ENCODE data around the gene NUP210.
A peak's percentile ranks its signal among the peaks of the same experiment; 100 is the strongest.

Gene NUP210

GRCh38 chr3:13403847-13404246 is 16.3 kb downstream of the NUP210 start:
- Histone ChIP-seq H3K9ac (ENCODE audit: low read depth, low read length) (no peak overlapping the region; the same call in 1 of the 2 replicates), H3K4me1 (ENCODE audit: insufficient read depth, low read length) (no peaks in the 10 kb centered on the region)

GRCh38 chr3:13403213-13403819 is 16.8 kb downstream of the NUP210 start:
- 97% methylated on average over 9 of the region's 9 CpGs for WGBS
- no peaks in the 10 kb centered on the region for H3K4me1 ChIP-seq (ENCODE audit: insufficient read depth, low read length)

More at GRCh38 chr3:13403847-13404246, 16.3 kb downstream of the NUP210 start:
- H3K27me3 ChIP-seq (ENCODE audit: insufficient read depth, low read length): no peaks in the 10 kb centered on the region
- WGBS: 61% methylated on average over 6 of the region's 6 CpGs
- no peaks in the 10 kb centered on the region for H3K9me3 ChIP-seq (ENCODE audit: insufficient read depth, low read depth, low read length)
- H3K36me3 ChIP-seq (ENCODE audit: insufficient read depth, low read length): no peaks in the 10 kb centered on the region
- no peak overlapping the region for H3K4me3 ChIP-seq (ENCODE audit: low read length)
- H3K27ac ChIP-seq (ENCODE audit: low read depth, low read length): peak overlapping the region; percentile 5; the same call in 1 of the 2 replicates

GRCh38 chr3:13401149-13401548 is 19.0 kb downstream of the NUP210 start:
- Histone ChIP-seq H3K27me3 (ENCODE audit: insufficient read depth, low read length) (no peaks in the 10 kb centered on the region), H3K4me3 (ENCODE audit: low read length) (no peak overlapping the region), H3K9me3 (ENCODE audit: insufficient read depth, low read depth, low read length) (no peaks in the 10 kb centered on the region), H3K36me3 (ENCODE audit: insufficient read depth, low read length) (peaks cover 19% of the 10 kb centered on the region), H3K9ac (ENCODE audit: low read depth, low read length) (no peak overlapping the region), H3K27ac (ENCODE audit: low read depth, low read length) (no peak overlapping the region), H3K4me1 (ENCODE audit: insufficient read depth, low read length) (no peaks in the 10 kb centered on the region)
- 94% methylated on average over 9 of the region's 11 CpGs for WGBS

More at GRCh38 chr3:13403213-13403819, 16.8 kb downstream of the NUP210 start:
- no peak overlapping the region; the same call in 1 of the 2 replicates for H3K27ac ChIP-seq (ENCODE audit: low read depth, low read length)
- H3K9me3 ChIP-seq (ENCODE audit: insufficient read depth, low read depth, low read length): no peaks in the 10 kb centered on the region
- no peak overlapping the region; the same call in 1 of the 2 replicates for H3K9ac ChIP-seq (ENCODE audit: low read depth, low read length)
- H3K27me3 ChIP-seq (ENCODE audit: insufficient read depth, low read length): no peaks in the 10 kb centered on the region
- 0 out of 2 replicates have a peak, but pooled peaks cover 3% of the 10 kb centered on the region for H3K36me3 ChIP-seq (ENCODE audit: insufficient read depth, low read length)
- no peak overlapping the region for H3K4me3 ChIP-seq (ENCODE audit: low read length)

DNA sequence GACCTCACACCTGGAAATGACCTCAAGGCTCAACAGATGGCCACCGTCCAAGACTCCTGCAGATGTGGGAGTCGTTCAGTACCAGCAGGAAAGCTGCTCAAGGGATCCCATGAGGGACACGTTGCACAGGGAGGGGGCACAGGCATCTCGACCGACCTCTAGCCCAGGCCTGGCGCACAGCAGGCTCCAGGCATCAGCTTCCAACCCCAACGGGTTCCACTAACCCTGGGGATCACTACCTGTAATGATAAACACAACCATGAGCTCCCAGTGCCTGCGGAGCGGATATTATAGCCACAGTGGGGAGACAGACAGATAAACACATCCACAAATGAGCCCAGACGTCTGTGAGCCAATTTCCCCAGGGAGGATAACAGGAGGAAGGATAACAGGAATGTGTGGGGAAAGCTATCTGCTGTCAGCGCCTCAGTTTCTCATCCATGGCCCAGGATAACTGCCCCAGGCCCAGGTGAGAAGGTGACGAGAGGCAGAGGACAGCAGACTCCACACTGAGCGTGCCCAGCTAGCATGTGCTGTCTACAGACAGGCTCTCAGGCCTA is 19.9 kb downstream of the NUP210 start:
- 91% methylated on average over 13 of the region's 13 CpGs for WGBS
- Histone ChIP-seq H3K9me3 (ENCODE audit: insufficient read depth, low read depth, low read length) (no peaks in the 10 kb centered on the region), H3K27ac (ENCODE audit: low read depth, low read length) (no peak overlapping the region), H3K4me3 (ENCODE audit: low read length) (no peak overlapping the region), H3K36me3 (ENCODE audit: insufficient read depth, low read length) (peaks cover 26% of the 10 kb centered on the region), H3K4me1 (ENCODE audit: insufficient read depth, low read length) (no peaks in the 10 kb centered on the region), H3K9ac (ENCODE audit: low read depth, low read length) (no peak overlapping the region), H3K27me3 (ENCODE audit: insufficient read depth, low read length) (no peaks in the 10 kb centered on the region)

DNA sequence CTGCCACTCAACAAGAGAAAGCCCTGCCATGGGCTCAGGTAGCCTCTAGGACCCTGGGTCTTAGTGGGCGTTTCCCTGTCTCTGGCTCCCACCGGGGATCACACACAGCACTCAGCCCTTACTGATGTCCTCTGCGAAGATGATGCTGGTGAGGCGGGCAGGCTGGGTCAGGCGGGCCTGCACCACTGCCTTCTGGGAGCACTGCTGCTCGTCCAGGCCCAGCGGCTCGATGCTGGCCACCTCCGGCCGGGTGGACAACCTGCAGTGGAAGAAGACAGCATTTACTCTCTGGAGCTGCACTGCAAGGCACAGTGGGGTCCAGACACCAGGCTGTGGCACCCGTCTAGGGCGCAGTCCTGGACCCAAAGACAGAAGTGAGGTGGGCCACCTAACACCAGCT is 20.5 kb downstream of the NUP210 start:
- Histone ChIP-seq H3K4me3 (ENCODE audit: low read length) (no peak overlapping the region), H3K9ac (ENCODE audit: low read depth, low read length) (no peak overlapping the region), H3K27ac (ENCODE audit: low read depth, low read length) (no peak overlapping the region), H3K27me3 (ENCODE audit: insufficient read depth, low read length) (no peaks in the 10 kb centered on the region), H3K36me3 (ENCODE audit: insufficient read depth, low read length) (peaks cover 32% of the 10 kb centered on the region), H3K4me1 (ENCODE audit: insufficient read depth, low read length) (no peaks in the 10 kb centered on the region), H3K9me3 (ENCODE audit: insufficient read depth, low read depth, low read length) (no peaks in the 10 kb centered on the region)
- 93% methylated on average over 12 of the region's 12 CpGs for WGBS

GRCh38 chr3:13397316-13397715 is 22.8 kb downstream of the NUP210 start:
- Histone ChIP-seq H3K4me3 (ENCODE audit: low read length) (no peak overlapping the region), H3K27ac (ENCODE audit: low read depth, low read length) (no peak overlapping the region), H3K9me3 (ENCODE audit: insufficient read depth, low read depth, low read length) (no peaks in the 10 kb centered on the region), H3K4me1 (ENCODE audit: insufficient read depth, low read length) (no peaks in the 10 kb centered on the region), H3K36me3 (ENCODE audit: insufficient read depth, low read length) (peaks cover 48% of the 10 kb centered on the region), H3K9ac (ENCODE audit: low read depth, low read length) (no peak overlapping the region), H3K27me3 (ENCODE audit: insufficient read depth, low read length) (no peaks in the 10 kb centered on the region)
- 92% methylated on average over 8 of the region's 8 CpGs for WGBS

DNA sequence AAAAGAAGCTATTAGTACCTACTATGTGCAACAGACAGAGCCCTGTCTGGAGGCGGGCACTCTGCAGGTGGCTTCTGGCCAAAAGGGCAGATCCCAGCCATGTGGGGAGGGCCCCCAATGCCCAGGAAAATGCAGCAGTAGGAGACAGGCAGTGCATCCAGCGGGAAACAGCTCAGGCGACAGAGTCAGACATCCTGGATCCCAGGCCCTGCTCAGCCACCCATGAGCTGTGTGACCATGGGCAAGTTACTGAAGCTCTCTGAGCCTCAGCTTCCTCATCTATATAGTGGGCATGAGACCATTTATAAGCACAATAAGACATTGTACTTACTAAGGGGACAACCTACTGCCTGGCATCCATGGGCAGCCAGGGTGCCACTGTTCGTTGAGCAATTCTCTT is 25.8 kb downstream of the NUP210 start:
- WGBS: 82% methylated on average over 4 of the region's 4 CpGs
- H3K9me3 ChIP-seq (ENCODE audit: insufficient read depth, low read depth, low read length): no peaks in the 10 kb centered on the region
- H3K36me3 ChIP-seq (ENCODE audit: insufficient read depth, low read length): peaks cover 66% of the 10 kb centered on the region

DNA sequence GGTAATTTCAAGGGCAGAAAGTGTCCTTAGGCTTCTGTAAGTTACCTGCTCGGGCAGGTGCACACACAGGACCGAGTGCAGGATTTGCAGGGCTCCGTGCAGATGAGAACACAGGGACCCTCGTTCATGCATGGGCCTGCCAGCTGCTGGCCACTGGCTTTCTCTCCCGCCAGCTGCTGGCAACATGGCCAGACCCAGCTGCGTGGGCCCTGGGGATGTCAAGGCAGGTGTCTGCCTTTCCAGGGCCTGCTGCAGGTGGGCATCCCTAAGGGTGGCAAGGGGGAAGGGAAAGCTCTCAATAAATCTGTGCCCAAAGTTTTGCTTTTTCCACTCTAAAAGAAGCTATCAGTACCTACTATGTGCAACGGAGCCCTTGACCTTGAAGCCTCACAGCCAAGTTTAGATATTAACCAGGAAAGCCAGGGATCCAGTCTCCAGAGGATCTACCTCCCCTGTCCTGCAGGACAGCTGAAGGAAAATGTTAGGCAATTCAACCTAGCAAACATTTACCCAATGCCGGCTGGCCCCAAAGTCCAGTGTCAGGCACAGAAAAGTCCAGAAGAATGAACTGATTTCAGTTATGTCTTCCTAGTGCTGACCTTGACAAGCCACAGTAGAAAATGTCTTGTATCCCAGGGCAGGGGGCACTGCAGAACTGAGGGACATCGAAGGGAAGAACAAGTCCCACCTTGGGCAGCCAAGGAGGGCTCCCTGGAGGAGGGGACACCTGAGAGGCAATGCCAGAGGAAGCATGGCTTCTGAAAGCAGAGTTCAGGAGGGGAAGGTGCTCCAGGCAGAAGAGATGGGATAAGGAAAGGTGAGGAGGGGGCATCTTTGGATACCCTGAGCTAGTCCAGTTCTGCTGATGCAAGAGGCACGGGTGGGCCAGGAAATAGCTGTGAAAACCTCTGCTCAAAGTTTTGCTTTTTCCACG is 26.4 kb downstream of the NUP210 start:
- 87% methylated on average over 11 of the region's 11 CpGs for WGBS
- H3K36me3 ChIP-seq (ENCODE audit: insufficient read depth, low read length): peaks cover 69% of the 10 kb centered on the region

More for the DNA sequence above, 25.8 kb downstream of the NUP210 start:
- no peak overlapping the region for H3K4me3 ChIP-seq (ENCODE audit: low read length)
- no peak overlapping the region for H3K27ac ChIP-seq (ENCODE audit: low read depth, low read length)
- no peak overlapping the region for H3K9ac ChIP-seq (ENCODE audit: low read depth, low read length)
- H3K4me1 ChIP-seq (ENCODE audit: insufficient read depth, low read length): no peaks in the 10 kb centered on the region
- no peaks in the 10 kb centered on the region for H3K27me3 ChIP-seq (ENCODE audit: insufficient read depth, low read length)

DNA sequence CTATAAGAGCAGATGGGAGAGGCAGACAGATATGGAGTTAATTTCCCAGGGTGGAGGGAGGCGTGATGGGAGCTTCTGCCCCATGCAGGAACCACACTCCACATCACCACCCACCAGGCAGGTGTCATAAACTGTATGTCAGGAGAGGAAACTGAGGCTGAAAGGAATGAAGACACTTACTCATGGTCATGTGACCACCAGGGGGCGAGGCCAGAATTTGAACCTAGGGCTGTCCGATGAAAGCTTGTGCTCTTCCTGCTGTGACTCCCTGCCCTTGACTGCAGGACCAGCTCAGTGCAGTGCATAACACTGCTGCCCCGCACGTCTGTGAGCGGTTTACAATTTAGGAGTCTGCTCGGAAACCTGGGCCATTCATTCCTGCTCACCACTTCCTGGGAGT is 28.8 kb downstream of the NUP210 start:
- H3K4me1 ChIP-seq (ENCODE audit: insufficient read depth, low read length): no peaks in the 10 kb centered on the region
- no peak overlapping the region for H3K9ac ChIP-seq (ENCODE audit: low read depth, low read length)
- H3K4me3 ChIP-seq (ENCODE audit: low read length): no peak overlapping the region
- H3K36me3 ChIP-seq (ENCODE audit: insufficient read depth, low read length): peaks cover 76% of the 10 kb centered on the region
- no peaks in the 10 kb centered on the region for H3K9me3 ChIP-seq (ENCODE audit: insufficient read depth, low read depth, low read length)
- H3K27me3 ChIP-seq (ENCODE audit: insufficient read depth, low read length): no peaks in the 10 kb centered on the region
- 87% methylated on average over 6 of the region's 7 CpGs for WGBS
- H3K27ac ChIP-seq (ENCODE audit: low read depth, low read length): no peak overlapping the region

More for the DNA sequence above, 26.4 kb downstream of the NUP210 start:
- Histone ChIP-seq H3K27ac (ENCODE audit: low read depth, low read length) (no peak overlapping the region), H3K4me3 (ENCODE audit: low read length) (no peak overlapping the region), H3K27me3 (ENCODE audit: insufficient read depth, low read length) (no peaks in the 10 kb centered on the region), H3K9me3 (ENCODE audit: insufficient read depth, low read depth, low read length) (no peaks in the 10 kb centered on the region), H3K4me1 (ENCODE audit: insufficient read depth, low read length) (no peaks in the 10 kb centered on the region), H3K9ac (ENCODE audit: low read depth, low read length) (no peak overlapping the region)

GRCh38 chr3:13389378-13389777 is 30.7 kb downstream of the NUP210 start:
- WGBS: 86% methylated on average over 7 of the region's 7 CpGs
- Histone ChIP-seq H3K4me3 (ENCODE audit: low read length) (no peak overlapping the region), H3K9ac (ENCODE audit: low read depth, low read length) (no peak overlapping the region), H3K36me3 (ENCODE audit: insufficient read depth, low read length) (peaks cover 78% of the 10 kb centered on the region), H3K9me3 (ENCODE audit: insufficient read depth, low read depth, low read length) (no peaks in the 10 kb centered on the region), H3K27me3 (ENCODE audit: insufficient read depth, low read length) (no peaks in the 10 kb centered on the region), H3K4me1 (ENCODE audit: insufficient read depth, low read length) (no peaks in the 10 kb centered on the region), H3K27ac (ENCODE audit: low read depth, low read length) (no peak overlapping the region)

GRCh38 chr3:13388816-13389215 is 31.3 kb downstream of the NUP210 start:
- Histone ChIP-seq H3K4me3 (ENCODE audit: low read length) (no peak overlapping the region), H3K9me3 (ENCODE audit: insufficient read depth, low read depth, low read length) (no peaks in the 10 kb centered on the region), H3K27me3 (ENCODE audit: insufficient read depth, low read length) (no peaks in the 10 kb centered on the region), H3K36me3 (ENCODE audit: insufficient read depth, low read length) (peaks cover 80% of the 10 kb centered on the region), H3K9ac (ENCODE audit: low read depth, low read length) (no peak overlapping the region), H3K4me1 (ENCODE audit: insufficient read depth, low read length) (no peaks in the 10 kb centered on the region), H3K27ac (ENCODE audit: low read depth, low read length) (no peak overlapping the region)
- 95% methylated on average over 13 of the region's 13 CpGs for WGBS
